Measurements from ENCODE around the gene CORO6.
A peak's percentile ranks its signal among the peaks of the same experiment; 100 is the strongest.

CORO6 gene

GRCh38 chr17:29620271-29620670 is 2.4 kb downstream of the CORO6 start:
- intact Hi-C loops (cut with DNase I; ENCODE audit: low total_unique reads) = no loop called here
- H3K27me3 ChIP-seq = peaks cover 0 to 6% of the 10 kb centered on the region in 2 donors
- peak in 1 of 2 donors; percentile 62 for DNase-seq
- peaks cover 0 to 82% (median 59%) of the 10 kb centered on the region in 4 donors for H3K4me1 ChIP-seq
- no peaks in the 10 kb centered on the region for H3K36me3 ChIP-seq
- no peak for TF ChIP-seq CTCF (IDR thresholded peaks at IDR 0.05)
- H3K9me3 ChIP-seq = no peaks in the 10 kb centered on the region
- H3K4me3 ChIP-seq = no peak overlapping the region
- peak overlapping the region in 1 of 2 donors; percentile 38 for H3K27ac ChIP-seq

DNA sequence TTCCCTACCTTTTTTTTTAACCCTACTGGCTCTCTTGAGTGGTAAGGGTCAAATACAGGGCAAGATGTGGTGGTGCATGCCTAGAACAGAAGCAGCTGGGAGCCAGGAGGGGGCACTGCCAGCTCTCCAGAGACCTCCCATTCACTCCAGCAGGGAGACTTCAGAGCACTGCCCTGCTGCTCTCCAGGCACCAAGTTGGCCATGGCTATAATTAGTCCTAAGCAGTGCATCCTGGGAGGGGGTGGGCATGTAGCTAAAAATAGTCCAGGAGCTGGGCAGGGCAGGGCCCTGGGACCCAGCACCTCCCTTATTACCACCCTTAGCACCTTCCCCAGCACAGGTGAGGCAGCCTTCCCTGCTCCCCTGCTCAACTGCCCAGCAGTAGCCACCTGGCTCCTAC is 3.5 kb downstream of the CORO6 start:
- no peaks in the 10 kb centered on the region for H3K36me3 ChIP-seq
- H3K4me3 ChIP-seq = no peak overlapping the region
- DNase-seq = peak; percentile 24 to 80
- no peaks in the 10 kb centered on the region for H3K9me3 ChIP-seq
- intact Hi-C loops (cut with DNase I; ENCODE audit: low total_unique reads) = no loop called here
- peak; percentile 21 to 34 for TF ChIP-seq CTCF (IDR thresholded peaks at IDR 0.05)
- peaks cover 0 to 87% (median 67%) of the 10 kb centered on the region in 4 donors for H3K4me1 ChIP-seq
- peaks cover 0 to 6% of the 10 kb centered on the region in 2 donors for H3K27me3 ChIP-seq
- H3K27ac ChIP-seq = peak overlapping the region in 1 of 2 donors; percentile 38

- Histone ChIP-seq H3K4me1 (peaks cover 0 to 95% (median 75%) of the 10 kb centered on the region in 4 donors), H3K9me3 (no peaks in the 10 kb centered on the region), H3K36me3 (no peaks in the 10 kb centered on the region), H3K27ac (no peak overlapping the region), H3K4me3 (peak overlapping the region; percentile 34 to 42), H3K27me3 (peaks cover 0 to 6% of the 10 kb centered on the region in 2 donors)
- DNase-seq = peak in 1 of 2 donors; percentile 61
- intact Hi-C loops (cut with DNase I; ENCODE audit: low total_unique reads) = no loop called here
- no peak for TF ChIP-seq CTCF (IDR thresholded peaks at IDR 0.05)
These were observed 4.2 kb downstream of the CORO6 start for GRCh38 chr17:29618272-29619065.

DNA sequence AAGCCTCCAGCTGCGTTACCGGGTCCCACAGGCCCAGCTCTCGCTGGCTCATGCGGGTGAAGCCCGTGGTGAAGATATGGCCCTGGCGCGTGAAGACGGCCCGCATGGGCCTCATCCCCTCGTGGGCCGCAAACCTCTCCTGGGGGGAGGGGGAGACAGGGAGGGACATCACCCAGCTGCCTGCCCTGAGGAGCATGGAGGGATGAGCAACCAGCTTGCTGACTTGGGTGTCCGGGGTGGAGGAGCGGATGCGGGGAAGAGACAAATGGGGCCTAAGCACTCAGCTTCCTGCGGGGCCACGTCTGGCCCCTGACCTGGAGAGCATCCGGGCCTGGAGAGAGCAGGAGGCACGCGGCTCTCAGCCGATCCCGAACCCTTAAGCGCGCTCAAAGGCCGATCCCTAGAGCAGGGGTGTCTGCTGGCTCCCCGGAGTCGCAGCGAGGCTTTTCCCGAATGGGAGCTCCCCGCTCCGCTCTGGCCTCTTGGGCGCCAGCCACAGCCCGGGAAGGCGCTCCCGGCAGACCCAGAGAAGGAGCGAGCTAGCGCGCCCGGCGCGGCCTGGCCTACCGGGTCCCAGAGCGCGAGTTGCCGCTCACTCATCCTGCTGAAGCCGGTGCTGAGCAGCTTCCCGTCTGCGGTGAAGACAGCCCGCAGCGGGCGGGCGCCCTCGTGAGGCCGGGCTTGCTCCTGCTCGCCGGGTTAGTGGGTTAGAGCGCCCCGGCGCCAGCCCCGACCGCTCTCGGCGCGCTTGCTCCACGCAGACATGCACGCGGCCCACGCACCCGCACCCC is 5.0 kb downstream of the CORO6 start:
- peak in 1 of 2 experiments; percentile 41 for TF ChIP-seq CTCF (IDR thresholded peaks at IDR 0.05)
- DNase-seq = peak in 1 of 2 donors; percentile 87
- H3K27ac ChIP-seq = peak overlapping the region in 1 of 2 donors; percentile 15
- peak overlapping the region; percentile 34 to 42 for H3K4me3 ChIP-seq
- H3K36me3 ChIP-seq = no peaks in the 10 kb centered on the region
- intact Hi-C loops (cut with DNase I; ENCODE audit: low total_unique reads) = no loop called here
- no peaks in the 10 kb centered on the region for H3K9me3 ChIP-seq
- peaks cover 0 to 6% of the 10 kb centered on the region in 2 donors for H3K27me3 ChIP-seq
- peaks cover 0 to 95% (median 78%) of the 10 kb centered on the region in 4 donors for H3K4me1 ChIP-seq

DNA sequence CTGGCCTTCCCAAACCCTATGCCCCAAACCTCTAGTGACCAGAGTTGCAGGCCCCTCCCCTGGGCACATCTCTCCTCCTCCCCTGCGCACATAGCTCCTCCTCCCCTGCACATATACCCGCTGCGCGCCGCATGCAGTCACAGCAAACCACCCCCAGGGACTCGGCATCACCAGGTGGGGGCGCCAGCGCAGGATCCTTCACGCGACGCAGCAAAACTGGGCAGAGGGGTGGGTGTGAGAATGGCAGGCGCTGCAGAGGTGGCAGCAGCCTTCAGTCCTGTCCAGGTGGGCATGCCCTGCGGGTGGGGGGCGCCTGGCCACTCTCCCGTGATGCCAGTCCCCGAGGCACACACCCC is 5.6 kb downstream of the CORO6 start:
- Histone ChIP-seq H3K9me3 (no peaks in the 10 kb centered on the region), H3K27me3 (peaks cover 0 to 6% of the 10 kb centered on the region in 2 donors), H3K27ac (peak overlapping the region in 1 of 2 donors; percentile 15), H3K4me1 (peaks cover 0 to 94% (median 73%) of the 10 kb centered on the region in 4 donors), H3K4me3 (peak overlapping the region; percentile 34 to 42), H3K36me3 (no peaks in the 10 kb centered on the region)
- intact Hi-C loops (cut with DNase I; ENCODE audit: low total_unique reads) = no loop called here
- DNase-seq = peak; percentile 78 to 87
- TF ChIP-seq CTCF (IDR thresholded peaks at IDR 0.05) = peak; percentile 38 to 51
